22Rv1 (cell line): ENCODE data around the gene GRAP.

ENCODE experiments used
- ZFX ChIP-seq: fragments of 450-650 bp; IDR thresholded peaks from 2 replicates; pipeline ENCODE4 v1.6.1; 2017; ENCODE audit warnings: antibody characterized with exemption, borderline replicate concordance
- TF ChIP-seq, protein P1 (sequence below): fragments of 450-650 bp; IDR thresholded peaks from 2 replicates; pipeline ENCODE4 v1.5.1; 2017; ENCODE audit warnings: mild to moderate bottlenecking

DNA sequence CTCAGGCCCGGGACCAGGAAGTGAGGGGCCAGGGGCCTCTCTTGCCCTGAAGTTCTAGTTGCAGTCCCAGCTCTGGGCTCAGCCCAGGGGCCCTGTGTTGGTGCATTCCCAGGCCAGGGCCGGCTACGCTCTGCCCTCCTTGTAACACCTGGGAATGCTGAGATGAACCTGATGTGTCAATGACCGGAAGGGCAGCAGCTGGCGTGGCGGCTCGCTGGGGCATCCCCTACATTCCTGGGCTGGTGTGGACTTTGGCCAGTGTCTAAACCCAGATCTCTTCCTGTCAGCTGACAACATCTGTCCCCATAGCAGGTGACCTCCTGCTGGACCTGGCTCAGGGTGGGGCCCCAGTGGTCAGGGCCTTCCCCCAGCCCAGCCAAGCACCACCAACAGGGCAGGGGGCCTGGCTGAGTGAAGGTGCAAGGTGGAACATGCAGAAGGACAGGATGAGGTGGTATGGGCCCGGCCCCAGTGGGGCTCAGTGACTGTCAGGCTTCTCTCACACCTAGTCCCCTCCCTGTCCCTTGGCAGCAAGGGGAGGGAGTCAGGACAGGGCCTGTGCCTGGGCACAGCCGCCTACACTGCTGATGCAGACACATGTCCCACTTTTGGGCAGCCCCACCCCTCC, 58.1 kb downstream of the GRAP start:
- TF ChIP-seq, protein P1, sequence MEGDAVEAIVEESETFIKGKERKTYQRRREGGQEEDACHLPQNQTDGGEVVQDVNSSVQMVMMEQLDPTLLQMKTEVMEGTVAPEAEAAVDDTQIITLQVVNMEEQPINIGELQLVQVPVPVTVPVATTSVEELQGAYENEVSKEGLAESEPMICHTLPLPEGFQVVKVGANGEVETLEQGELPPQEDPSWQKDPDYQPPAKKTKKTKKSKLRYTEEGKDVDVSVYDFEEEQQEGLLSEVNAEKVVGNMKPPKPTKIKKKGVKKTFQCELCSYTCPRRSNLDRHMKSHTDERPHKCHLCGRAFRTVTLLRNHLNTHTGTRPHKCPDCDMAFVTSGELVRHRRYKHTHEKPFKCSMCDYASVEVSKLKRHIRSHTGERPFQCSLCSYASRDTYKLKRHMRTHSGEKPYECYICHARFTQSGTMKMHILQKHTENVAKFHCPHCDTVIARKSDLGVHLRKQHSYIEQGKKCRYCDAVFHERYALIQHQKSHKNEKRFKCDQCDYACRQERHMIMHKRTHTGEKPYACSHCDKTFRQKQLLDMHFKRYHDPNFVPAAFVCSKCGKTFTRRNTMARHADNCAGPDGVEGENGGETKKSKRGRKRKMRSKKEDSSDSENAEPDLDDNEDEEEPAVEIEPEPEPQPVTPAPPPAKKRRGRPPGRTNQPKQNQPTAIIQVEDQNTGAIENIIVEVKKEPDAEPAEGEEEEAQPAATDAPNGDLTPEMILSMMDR, result no peak
- no peak for TF ChIP-seq ZFX
